HEK293 (cell line): Measurements from ENCODE around the gene TMEM11.

Experiments
- HOXD13 ChIP-seq: sonication (generic); formaldehyde crosslinking; IDR thresholded peaks from 2 replicates; pipeline ENCODE4 v1.8.0; 2022; ENCODE audit warnings: missing genetic modification reagents, borderline replicate concordance
- MZF1 ChIP-seq: fragments of 450-650 bp; formaldehyde crosslinking; IDR thresholded peaks from 2 replicates; pipeline ENCODE4 v1.5.1; 2017; ENCODE audit warnings: missing biosample characterization, missing genetic modification characterization, borderline replicate concordance
- ZNF175 ChIP-seq: fragments of 450-650 bp; formaldehyde crosslinking; IDR thresholded peaks from 2 replicates; pipeline ENCODE4 v1.5.1; 2016; ENCODE audit warnings: missing biosample characterization, missing genetic modification characterization
- TF ChIP-seq, protein P1 (sequence below): fragments of 450-650 bp; formaldehyde crosslinking; IDR thresholded peaks from 2 replicates; pipeline ENCODE4 v1.5.1; 2016; ENCODE audit warnings: missing biosample characterization, missing genetic modification characterization

DNA sequence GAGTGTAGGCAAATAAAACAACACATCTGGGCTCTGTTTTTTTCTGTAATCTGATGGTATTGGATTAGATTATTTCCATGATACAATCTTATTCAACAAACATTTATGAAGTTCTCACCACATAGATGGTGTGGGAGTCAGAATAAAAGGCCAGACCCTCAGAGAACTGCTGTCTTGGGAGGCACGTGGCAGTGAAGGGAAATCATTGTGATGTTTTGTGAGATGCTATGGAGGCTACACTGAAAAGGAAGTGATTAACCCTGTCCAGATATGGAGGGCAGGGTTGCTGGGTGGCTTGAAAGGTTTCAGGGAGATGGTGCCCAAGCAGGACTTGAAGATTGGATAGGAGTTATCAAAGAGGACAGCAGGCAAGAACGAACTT lies 51.6 kb downstream of the TMEM11 start:
- TF ChIP-seq, protein P1, sequence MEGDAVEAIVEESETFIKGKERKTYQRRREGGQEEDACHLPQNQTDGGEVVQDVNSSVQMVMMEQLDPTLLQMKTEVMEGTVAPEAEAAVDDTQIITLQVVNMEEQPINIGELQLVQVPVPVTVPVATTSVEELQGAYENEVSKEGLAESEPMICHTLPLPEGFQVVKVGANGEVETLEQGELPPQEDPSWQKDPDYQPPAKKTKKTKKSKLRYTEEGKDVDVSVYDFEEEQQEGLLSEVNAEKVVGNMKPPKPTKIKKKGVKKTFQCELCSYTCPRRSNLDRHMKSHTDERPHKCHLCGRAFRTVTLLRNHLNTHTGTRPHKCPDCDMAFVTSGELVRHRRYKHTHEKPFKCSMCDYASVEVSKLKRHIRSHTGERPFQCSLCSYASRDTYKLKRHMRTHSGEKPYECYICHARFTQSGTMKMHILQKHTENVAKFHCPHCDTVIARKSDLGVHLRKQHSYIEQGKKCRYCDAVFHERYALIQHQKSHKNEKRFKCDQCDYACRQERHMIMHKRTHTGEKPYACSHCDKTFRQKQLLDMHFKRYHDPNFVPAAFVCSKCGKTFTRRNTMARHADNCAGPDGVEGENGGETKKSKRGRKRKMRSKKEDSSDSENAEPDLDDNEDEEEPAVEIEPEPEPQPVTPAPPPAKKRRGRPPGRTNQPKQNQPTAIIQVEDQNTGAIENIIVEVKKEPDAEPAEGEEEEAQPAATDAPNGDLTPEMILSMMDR (tag by site-specific recombination) = no peak
- no peak for TF ChIP-seq ZNF175 (tag by site-specific recombination)
- no peak for TF ChIP-seq HOXD13 (CRISPR knock-in tag)
- TF ChIP-seq MZF1 (tag by site-specific recombination) = no peak
